Measurements from ENCODE around the gene GPD1.

GRCh38 chr12:50079771-50080170 is 24.0 kb upstream of the GPD1 start:
- no peak for TF ChIP-seq CTCF (IDR thresholded peaks at IDR 0.05 in 8 of 11, conservative IDR thresholded peaks at IDR 0.05 in 3 of 11)
- TF ChIP-seq POLR2A (IDR thresholded peaks at IDR 0.05), result no peak

Measured in spleen (tissue), 7 donors.